Keratinocyte (primary cell): ENCODE data around the gene KLHL29.

Experiments used
- CTCF ChIP-seq, 3 experiments: IDR thresholded peaks in 1 of 3; conservative IDR thresholded peaks in 1 of 3; optimal IDR thresholded peaks in 1 of 3; 2 replicates in 2 of 3; 3 replicates in 1 of 3; pipeline versions ENCODE3 to v1.5.1; 2011; ENCODE audit warnings: low read length in 3 of 3, mild to moderate bottlenecking in 3 of 3, moderate library complexity in 2 of 3, control low read depth in 1 of 3, inconsistent platforms in 1 of 3; ENCODE audit not compliant: insufficient read depth in 2 of 3; ENCODE audit errors: extremely low read depth in 1 of 3
- EZH2 ChIP-seq: IDR thresholded peaks from one replicate; pipeline ENCODE4 v1.6.1; 2012; ENCODE audit warnings: inconsistent platforms, mild to moderate bottlenecking, low read length, moderate library complexity

DNA sequence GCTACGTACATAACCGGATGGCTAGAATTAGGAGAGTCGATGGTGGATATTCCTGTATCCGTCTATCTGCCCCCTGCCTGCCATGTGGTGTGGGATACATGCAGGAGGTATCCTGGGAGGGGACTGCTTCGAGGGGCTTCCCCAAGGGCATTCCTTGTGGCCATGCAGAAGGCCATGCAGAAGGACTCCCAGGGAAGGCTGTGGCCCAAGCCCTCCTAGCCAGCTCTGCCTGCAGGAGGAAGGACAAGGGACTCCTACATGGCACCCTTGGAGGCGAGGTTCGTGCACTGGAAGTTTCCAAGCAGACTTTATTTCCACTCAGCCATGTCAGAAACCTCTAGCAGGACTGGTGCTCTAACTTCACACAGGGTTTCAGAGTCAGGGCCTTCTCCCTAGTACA is 136.1 kb downstream of the KLHL29 start:
- TF ChIP-seq CTCF (optimal IDR thresholded peaks at IDR 0.05 in 1 of 3, IDR thresholded peaks at IDR 0.05 in 1 of 3, conservative IDR thresholded peaks at IDR 0.05 in 1 of 3; ENCODE audit: extremely low read depth in 1 of 3, insufficient read depth in 2 of 3, low read length in 3 of 3) (no peak), EZH2 (no peak)
